HepG2 (cell line): ENCODE results near the gene MRPS11.

Source experiments
- CTCF ChIP-seq: sonication (generic); formaldehyde crosslinking; IDR thresholded peaks from 2 replicates; pipeline ENCODE4 v1.5.0; 2020; ENCODE audit warnings: mild to moderate bottlenecking, missing genetic modification reagents, moderate library complexity
- GABPA ChIP-seq, 2 experiments: IDR thresholded peaks; 2 replicates each; pipeline ENCODE4 v1.6.1; 2011 to 2016; ENCODE audit warnings: low read depth in 2 of 2, low read length in 1 of 2, missing biosample characterization in 1 of 2, missing genetic modification characterization in 1 of 2
- HES4 ChIP-seq: sonication (generic); formaldehyde crosslinking; IDR thresholded peaks from 2 replicates; pipeline ENCODE4 v1.9.0; 2021; ENCODE audit warnings: mild to moderate bottlenecking, missing genetic modification reagents, borderline replicate concordance
- NR2F2 ChIP-seq: IDR thresholded peaks from 2 replicates; pipeline ENCODE4 v1.6.1; 2012; ENCODE audit warnings: low read depth, inconsistent platforms, borderline replicate concordance
- POLR2AphosphoS2 ChIP-seq: IDR thresholded peaks from 2 replicates; pipeline ENCODE4 v1.6.1; 2011; ENCODE audit warnings: low read depth, low read length, improper control_type of control experiment
- RAD21 ChIP-seq: fragments of 450-650 bp; formaldehyde crosslinking; IDR thresholded peaks from 2 replicates; pipeline ENCODE4 v1.5.0; 2020; ENCODE audit warnings: mild to moderate bottlenecking
- RBM39 ChIP-seq: fragments of 200-400 bp; formaldehyde crosslinking; IDR thresholded peaks from one replicate; pipeline ENCODE4 v1.6.1; 2018; ENCODE audit warnings: antibody characterized with exemption, mild to moderate bottlenecking, low read depth, low read length; ENCODE audit not compliant: poor library complexity, severe bottlenecking
- SMARCE1 ChIP-seq: fragments of 450-650 bp; IDR thresholded peaks from 2 replicates; pipeline ENCODE4 v1.6.1; 2017; ENCODE audit warnings: borderline replicate concordance
- USF2 ChIP-seq, 2 experiments: sonication (generic) in 1 of 2; formaldehyde crosslinking in 1 of 2; IDR thresholded peaks; 2 replicates each; pipeline versions ENCODE4 v1.5.1 to v1.6.1; 2011 to 2020; ENCODE audit warnings: borderline replicate concordance in 1 of 2, low read depth in 1 of 2, low read length in 1 of 2, mild to moderate bottlenecking in 1 of 2, missing genetic modification reagents in 1 of 2, moderate library complexity in 1 of 2

- TF ChIP-seq POLR2AphosphoS2 (no peak), GABPA (IDR thresholded peaks at IDR 0.05; ENCODE audit: low read depth, low read length) (no peak), GABPA (CRISPR knock-in tag; IDR thresholded peaks at IDR 0.05; ENCODE audit: low read depth) (no peak), NR2F2 (no peak), CTCF (CRISPR knock-in tag) (no peak), RBM39 (no peak), SMARCE1 (no peak), RAD21 (CRISPR knock-in tag) (no peak), USF2 (IDR thresholded peaks at IDR 0.05; ENCODE audit: low read depth, low read length) (no peak), USF2 (CRISPR knock-in tag; IDR thresholded peaks at IDR 0.05; ENCODE audit: borderline replicate concordance) (no peak), HES4 (no peak)
These were observed 23.6 kb downstream of the MRPS11 start for GRCh38 chr15:88491158-88491557.
